Fibroblast of mammary gland (primary cell): ENCODE measurements around the gene LRP3.

ENCODE experiments used
- DNase-seq: peaks from one replicate; pipeline ENCODE4 v3.0.0-alpha.2; 2010; ENCODE audit warnings: low read depth
- H3K4me3 ChIP-seq: 2 replicates; pipeline ENCODE4 v1.5.1; 2011; ENCODE audit warnings: low read depth, mild to moderate bottlenecking, low read length, moderate library complexity; ENCODE audit not compliant: control insufficient read depth
- CTCF ChIP-seq: conservative IDR thresholded peaks from 2 replicates; pipeline ENCODE4 v1.5.1; 2011; ENCODE audit warnings: low read depth, low read length, inconsistent platforms; ENCODE audit not compliant: control insufficient read depth, insufficient read depth

The LRP3 gene

GRCh38 chr19:33167438-33167837 is 26.7 kb upstream of the LRP3 start:
- TF ChIP-seq CTCF, result no peak
- DNase-seq, result no peak
- no peak overlapping the region for H3K4me3 ChIP-seq

GRCh38 chr19:33168528-33168927 is 25.6 kb upstream of the LRP3 start:
- TF ChIP-seq CTCF, result no peak
- H3K4me3 ChIP-seq, result no peak overlapping the region
- no peak for DNase-seq

GRCh38 chr19:33171222-33171795 is 22.8 kb upstream of the LRP3 start:
- DNase-seq, result no peak
- no peak for TF ChIP-seq CTCF
- H3K4me3 ChIP-seq, result no peak overlapping the region

- TF ChIP-seq CTCF, result no peak
- DNase-seq, result peak; percentile 79
- H3K4me3 ChIP-seq, result no peak overlapping the region
Observed at GRCh38 chr19:33171916-33172359, 22.2 kb upstream of the LRP3 start.

- no peak for TF ChIP-seq CTCF
- no peak overlapping the region for H3K4me3 ChIP-seq
- DNase-seq, result no peak
Observed at GRCh38 chr19:33174186-33174585, 19.9 kb upstream of the LRP3 start.

- no peak for TF ChIP-seq CTCF
- no peak for DNase-seq
- no peak overlapping the region for H3K4me3 ChIP-seq
Observed at GRCh38 chr19:33175156-33175782, 18.9 kb upstream of the LRP3 start.
